Skin of body (tissue), 2 donors: ENCODE data around the gene PDZK1IP1. TPM values are rescaled to one million over a fixed set of nuclear protein-coding genes. Genes with fewer than 3 reads are reported as not detected.
"Not testable (repeated sequence)": the region's sequence is repeated elsewhere in the genome, so short reads cannot be mapped to it uniquely, and the experiment has no call there.

Source experiments
- DNase-seq: peaks from one replicate; lab custom pipeline; 2025; lab: John Stamatoyannopoulos, UW
- total RNA-seq: library from RNA; depleted of rRNA; stranded (reverse); fragments of >200 nt; gene quantifications from one replicate; pipeline ENCODE4 v1.2.3, GENCODE V29; 2014

The PDZK1IP1 gene
- total RNA-seq, 1 donor from 2014 or later = 5.2 TPM

DNA sequence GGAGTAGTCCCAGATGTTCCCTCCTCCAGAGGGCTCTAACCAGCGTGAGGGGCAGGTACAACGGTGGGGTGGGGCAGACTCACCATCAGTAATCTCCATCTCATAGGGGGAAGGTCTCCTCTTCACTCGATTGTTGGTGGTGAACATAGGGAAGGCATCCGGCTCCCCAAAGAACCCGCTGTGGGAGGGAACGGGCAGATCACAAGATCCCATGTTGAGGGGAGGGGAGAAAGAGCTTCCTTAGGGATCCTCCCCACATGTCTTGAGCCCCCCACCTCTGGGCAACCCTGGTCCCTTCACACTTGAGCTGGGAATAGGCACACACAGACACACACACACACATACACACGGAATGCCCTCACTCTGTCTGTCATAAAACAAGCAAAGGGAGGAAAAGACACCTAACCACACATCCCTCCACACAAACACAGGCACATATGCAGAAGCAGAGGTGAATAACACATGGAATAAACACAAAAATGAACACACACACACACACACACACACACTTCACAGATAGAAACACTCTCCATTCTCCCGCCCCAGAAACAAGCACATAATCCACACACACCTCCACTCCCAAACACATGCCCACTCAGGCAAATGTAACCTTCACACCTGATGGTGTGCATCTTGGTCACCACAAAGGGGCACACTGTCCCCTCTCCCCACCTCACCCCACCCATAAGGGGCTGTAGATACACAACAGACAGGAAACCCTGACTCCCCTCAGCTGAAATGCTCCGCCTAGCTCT, 34.3 kb upstream of the PDZK1IP1 start:
- no peak for DNase-seq

DNA sequence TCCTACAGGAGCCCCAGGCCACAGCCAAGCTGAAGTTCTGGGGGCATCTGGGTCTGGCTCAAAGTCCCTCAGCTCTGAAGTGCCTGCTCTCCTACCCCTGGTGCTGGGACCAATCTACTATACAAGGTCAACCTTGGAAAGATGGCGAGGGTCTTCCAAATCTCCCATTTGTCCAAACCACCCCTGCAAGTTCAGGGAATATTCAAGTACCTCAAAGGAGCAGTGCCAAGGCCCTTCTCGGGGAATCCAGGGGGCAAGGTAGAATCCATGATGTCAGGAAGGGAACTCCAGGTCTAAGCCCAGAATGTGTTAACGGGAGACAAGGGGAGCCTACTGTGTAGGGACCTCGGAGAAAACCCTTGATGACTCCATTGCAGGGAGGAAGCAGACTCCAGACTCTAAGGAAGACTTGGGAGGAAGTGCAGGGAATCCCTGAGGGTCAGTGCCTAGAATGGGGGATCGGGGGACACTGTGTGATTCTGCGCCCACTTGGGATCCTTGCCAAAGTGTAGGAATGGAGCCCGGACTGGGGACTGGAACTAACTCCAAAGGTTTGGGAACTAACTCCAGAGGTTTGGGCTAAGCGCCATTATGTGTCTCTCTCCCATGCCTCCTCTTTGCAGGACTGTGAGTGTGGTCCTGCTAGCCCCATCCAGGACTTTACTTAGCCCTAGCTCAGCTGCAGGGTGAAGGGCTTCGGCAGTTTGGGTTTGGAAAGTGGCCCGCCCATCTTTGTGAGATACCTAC, 33.5 kb upstream of the PDZK1IP1 start:
- DNase-seq = no peak

DNA sequence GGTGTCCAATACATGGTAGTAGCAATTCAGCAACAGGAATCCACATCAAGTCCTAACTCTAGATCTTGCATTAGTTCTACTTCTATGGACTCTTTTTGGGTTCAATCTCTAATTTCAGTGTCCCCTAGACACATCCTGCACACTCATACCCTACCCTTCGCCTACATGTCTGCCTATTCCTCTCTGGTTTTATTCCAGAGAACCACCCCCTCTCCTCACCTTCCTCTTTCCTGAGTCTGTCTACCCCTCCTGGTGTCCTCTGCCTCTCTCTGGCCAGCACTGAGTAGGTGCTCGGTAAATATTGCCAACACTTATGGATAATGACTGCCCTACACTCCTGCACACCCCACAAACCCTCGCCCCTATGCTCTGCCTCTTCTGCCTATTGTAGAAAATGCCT, 32.6 kb upstream of the PDZK1IP1 start:
- DNase-seq = no peak

DNA sequence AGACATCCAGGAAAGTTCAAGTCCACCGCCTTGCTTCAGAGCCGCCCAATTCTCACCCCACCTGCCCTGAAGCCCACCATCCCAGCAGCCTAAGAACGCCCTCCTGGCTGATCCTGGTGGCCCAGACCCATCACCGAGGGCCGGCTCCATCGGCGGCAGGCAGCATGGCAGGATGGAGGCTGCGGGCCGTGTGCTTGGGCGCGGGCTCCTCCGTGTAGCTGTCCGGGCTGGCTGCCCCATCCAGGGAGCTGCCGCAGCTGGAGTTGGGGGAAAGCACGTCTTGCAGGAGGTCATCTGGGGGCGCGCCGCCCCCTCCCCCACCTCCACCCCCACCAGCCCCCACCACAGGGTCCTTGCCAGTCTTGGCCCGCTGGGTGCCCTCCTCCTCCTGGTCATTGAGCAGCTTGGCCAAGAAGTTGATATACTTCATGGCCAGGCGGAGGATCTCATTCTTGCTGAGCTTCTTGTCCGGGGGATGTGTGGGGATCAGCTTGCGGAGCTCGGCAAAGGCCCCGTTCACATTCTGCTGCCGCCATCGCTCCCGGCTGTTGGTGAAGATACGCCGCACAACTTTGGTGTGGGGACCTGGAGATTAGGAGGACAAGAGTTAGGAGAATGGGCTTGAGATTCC, 29.9 kb upstream of the PDZK1IP1 start:
- DNase-seq = no peak

DNA sequence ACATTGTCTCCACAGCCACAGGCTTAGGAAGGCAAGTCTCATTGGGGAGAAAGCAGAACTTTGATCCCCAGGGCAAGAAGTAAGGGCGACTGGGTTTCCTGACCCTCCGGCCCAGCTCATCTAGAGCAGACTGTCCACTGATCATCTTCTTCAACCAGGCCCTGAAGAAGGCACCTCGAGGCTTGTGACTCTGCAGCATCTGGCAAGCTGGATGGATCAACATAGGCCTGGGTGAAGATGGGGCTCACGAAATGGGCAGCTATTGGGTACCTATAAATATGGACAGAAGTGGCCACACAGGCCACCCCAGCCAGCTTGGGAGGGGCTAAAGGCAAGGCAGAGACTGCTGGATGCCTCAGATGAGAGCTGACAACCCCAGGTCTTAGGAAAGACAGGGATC, 29.2 kb upstream of the PDZK1IP1 start:
- no peak for DNase-seq

DNA sequence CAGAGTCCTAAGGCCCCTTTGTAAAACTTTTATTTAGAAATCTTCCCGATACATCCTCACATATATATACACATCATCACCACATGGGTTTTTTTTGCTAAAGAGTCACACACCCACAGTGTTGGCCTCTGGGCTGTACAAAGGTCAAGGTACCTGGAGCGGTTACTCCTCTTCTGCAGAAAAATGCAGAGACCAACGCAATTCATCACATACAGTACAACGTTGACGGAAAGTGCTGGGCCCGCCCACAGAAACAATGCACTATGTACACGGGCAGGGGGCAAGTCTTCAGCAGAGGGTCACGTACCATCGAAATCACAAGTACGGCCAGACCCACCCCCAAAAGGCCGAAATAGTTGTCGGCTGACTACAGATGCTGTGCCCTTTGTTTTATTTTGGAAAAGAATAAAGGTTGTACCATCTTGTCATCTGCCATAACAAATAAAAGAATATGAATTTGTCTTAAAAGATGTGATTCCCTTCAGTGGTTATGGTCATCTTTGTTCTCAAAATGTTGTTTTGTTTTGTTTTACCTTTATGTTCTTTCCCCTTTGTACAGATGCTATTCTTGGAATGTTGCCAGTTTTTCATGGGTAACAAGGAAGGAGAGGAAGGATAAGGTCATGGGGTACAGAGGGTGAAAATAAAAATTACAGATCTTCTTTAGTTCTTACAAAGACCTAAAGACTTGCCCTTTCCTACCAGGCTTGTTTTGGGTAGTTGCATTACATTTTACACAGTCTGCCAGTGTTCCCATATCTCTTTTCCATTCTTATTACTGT, 26.6 kb upstream of the PDZK1IP1 start:
- no peak for DNase-seq

DNA sequence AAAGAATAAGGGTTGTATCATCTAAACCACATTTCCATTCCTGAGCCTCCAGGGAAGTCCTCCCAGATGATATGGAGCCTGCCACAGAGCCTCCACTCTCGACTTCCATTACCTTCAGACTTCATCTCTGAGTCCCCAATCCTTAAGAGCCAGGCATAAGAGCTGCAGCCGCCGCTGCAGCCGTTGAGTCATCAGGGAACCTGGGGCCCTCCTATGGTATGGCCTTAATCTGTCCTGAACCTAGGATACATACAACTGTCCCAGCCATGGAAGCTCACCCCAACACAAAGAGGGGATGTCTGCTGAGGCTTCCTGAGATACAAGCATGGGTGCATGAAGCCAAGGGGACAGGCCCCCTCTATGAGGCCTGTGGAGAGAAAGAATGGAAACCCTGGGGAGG, 25.9 kb upstream of the PDZK1IP1 start:
- DNase-seq = no peak

DNA sequence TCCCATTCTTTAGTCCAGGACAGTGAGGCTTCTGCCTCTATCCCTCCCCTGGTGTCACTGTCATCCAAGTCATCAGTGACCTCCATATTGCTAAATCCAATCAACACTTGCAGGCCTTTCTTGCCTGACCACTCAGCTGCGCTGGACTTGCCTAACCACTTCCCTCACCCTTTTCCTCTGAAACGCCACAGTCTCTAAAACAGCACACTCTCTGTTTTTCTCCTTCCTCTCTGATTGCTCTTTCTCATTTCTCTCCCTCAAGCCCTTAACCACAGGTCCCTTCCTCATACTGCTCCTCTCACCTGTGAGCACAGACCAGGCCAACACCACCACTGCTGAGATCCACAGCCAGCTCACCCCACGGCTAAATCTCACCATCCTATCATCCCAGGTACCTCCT, 24.7 kb upstream of the PDZK1IP1 start:
- no peak for DNase-seq

DNA sequence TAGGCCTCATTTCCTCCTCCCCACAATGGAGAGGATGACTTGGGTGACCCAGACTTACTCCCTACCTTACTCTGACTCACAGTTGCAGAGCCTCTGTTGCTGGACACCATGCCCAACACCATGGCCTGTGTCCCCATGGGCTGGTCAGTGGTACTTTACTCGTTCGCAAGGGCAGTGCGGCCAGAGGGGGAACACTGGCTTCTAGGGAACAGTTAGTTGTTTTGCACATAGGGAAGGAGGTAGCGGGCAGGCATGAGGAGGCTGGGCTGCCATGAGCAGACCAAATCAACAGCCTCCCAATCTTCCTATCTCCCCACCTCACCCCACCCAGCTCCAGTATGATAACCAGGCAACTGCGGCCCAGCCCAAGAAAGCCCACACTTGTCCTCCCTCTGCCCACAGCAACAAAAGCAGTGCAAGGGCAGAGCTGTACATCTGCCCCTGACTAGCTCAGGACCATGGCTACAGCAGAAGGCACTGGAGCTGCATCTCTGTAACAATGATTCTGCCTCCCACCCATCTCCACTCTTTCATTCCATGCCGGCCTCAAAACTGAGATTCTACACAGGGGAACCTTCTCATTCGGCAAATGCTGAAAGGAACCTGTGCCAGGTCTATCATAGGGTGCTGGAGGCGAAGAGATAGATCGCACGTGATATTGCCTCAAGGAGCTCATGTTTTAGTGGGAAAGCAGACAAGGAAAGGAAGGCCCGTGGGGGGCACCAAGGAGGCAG, 23.6 kb upstream of the PDZK1IP1 start:
- DNase-seq = no peak

DNA sequence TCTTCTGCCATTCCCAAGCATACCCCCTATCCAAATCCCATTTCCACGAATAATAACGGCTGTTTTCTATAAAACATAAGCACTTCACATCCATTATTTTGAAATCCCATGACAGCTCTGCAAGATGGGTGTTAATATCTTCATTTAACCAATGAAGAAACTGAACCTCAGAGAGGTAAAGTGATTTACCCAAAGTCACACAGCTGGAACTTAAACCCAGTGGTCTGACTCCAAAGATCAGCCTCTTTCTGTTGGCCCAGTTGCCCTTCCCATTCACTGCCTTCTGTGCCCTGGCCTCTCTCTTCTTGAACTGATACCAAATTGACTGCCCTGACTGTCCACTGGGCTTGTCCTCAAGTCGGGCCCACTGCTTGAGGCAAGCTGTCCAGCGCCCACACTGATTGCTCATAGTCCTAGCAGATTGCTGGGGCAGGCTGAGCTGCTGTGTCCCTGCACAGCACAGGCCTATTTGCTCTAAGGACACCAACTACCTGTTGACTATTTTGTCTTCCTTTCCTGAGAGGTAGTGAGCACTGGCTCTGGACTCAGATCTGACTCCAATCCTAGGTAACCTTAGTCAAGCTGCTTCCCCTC, 22.9 kb upstream of the PDZK1IP1 start:
- DNase-seq = no peak

DNA sequence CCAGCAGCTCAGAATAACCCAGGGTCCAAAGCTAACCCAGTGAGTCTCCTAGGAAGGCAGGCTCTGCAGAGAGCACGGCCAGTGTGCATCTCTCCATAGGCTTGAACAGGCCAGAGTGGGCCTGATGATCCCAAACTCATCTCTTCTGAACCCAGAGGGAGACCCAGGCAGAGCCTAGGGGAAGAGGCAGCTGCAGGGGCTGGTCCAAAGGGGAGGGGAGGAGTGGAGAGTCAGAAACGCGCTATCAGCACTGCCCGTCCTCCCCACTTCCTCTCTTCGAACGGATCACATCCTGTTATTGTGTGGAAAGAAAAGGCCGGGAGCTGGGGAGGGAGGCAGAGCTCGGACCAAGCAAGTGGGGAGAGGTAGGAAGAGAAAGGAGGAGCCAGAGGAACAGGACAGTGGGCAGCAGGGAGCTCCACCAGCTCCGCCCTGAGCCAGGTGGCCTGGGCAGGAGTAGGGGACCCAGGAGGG, 22.0 kb upstream of the PDZK1IP1 start:
- DNase-seq = no peak

DNA sequence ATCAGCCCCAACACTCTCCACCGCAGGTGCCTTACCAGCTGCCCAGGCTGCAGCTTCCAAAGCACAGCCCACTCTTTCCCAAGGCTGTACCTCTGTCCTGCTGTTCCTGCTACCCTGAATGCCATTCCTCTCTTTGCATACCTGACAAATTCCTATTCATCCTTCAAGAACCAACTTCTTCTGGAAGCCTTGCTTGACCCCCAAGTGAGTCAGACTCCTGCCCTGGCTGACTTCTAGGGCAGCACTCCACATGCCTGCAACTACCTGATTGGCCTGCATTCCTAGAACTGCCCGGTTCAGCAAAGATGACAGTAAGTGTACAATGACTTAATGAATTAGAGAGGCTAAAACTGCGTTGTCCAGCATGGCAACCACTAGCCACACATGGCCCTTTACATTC, 20.8 kb upstream of the PDZK1IP1 start:
- no peak for DNase-seq

DNA sequence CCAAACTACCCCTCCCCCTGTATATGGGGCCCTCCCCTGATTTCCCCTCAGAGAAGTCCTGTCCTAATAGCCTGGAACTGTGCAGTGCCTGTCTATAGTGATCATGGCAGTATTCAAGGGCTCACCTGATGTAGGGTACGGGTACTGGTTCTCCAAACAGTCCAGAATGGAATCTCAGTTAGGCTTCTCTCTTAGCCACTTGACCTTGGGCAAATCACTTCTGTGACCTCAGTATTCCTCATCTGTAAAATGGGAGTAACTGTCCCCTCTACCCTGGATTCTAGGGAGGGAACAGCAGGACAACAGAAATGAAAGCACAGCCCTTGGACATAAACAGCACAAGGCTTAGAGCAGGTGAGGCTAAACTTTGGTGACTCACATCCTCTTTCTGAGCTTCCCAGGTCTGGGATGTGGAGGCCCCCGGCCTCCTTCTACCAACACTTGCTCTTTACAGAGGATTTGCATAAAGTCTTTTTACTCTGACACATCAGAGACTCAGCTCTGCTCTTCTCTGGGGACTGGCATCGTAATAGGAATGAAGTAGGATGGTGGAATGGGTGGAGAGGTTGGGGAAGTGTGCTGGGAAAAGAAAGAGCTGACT, 20.0 kb upstream of the PDZK1IP1 start:
- no peak for DNase-seq

DNA sequence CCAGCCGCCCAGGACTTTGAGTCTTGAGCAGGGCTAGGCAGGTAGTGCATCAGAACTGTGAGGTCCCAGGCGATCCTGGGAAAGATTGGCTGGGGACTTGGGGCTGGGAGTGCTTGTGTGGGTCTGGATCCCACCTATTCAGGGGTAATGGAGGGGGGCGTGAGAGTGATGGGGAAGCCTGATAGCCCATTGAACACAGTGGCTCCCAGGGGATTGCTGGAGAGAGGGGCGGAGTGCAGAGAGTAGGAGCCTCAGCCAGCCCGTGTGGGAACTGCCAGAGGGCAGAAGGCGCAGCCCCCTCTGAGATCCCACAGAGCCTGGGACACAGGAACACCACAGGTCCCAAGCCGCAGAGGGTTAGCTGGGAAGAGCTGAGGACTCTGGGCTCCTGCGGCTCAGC, 19.3 kb upstream of the PDZK1IP1 start:
- DNase-seq = no peak

DNA sequence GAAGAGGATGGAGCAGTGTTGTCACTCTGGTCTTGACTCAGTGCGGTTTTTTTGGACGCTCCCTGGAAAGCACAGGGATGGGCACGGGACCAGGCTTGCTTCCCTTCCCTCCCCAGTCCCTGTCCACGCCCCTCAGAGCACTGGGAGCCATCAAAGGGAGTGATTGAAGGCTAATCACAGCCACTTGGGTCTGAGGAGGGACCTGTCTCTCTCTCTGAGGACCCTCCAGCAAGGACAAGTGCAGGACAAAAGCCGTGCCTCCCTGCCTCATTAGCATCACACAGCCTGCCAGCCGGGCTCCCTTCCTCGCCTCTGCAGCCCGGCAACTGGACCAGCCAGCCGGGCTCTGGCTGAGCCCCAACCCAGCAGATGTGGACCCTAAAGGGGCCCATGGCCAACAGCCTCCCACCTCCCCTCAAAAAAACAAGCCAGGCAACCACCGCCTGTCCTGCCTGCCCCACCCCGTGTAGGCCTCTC, 18.6 kb upstream of the PDZK1IP1 start:
- no peak for DNase-seq

DNA sequence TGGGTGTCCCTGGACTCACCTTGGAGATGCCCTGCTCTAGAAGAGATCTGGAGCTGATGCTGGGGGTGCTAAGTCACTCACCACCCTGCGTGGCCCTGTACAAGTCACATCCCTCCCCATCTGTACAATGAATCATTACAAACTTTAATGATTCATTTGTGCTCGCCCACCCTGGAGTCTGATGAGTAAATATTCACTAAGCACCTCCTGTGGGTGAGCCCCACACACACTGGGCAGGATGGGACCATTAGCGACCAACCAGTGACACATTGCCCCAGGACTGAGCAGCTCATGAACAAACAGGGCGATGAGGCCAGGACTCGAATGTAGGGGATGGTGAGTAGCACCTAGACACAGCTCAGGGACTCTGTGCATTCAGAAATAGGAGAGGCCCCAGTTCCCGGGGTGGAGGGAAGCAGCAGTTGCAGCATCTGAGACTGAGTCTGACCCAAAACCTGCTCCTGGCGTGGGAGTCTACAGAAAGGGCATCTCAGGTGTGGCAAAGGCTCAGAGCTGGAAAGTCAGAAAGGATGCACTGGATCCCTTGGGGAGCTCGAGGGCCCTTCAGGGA, 18.1 kb upstream of the PDZK1IP1 start:
- no peak for DNase-seq

DNA sequence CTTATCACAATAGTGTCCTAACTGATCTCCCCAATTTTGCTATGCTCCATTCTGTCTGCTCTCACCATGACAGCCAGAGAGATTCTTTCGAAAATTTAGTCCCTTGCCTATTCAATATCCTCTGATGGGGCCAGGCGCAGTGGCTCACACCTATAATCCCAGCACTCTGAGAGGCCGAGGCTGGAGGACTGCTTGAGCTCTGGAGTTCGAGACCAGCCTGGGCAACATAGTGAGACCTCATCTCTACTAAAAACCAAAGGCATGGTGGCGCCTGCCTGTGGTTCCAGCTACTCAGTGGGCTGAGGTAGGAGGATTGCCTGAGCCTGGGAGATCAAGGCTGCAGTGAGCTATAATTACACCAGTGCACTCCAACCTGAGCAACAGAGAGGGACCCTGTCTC, 16.1 kb upstream of the PDZK1IP1 start:
- DNase-seq = no peak

DNA sequence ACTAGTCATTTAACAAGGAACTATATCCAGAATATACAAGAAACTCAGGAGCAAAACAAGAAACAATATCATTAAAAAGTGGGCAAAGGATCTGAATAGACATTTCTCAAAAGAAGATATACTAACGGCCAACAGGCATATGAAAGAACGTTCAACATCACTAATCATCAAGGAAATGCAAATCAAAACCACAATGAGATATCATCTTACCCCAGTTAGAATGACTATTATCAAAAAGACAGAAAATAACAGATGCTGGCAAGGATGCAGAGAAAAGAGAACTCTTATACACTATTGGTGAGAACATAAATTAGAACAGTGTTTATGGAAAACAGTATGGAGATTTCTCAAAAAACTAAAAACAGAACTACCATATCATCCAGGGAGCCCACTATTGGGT, 13.7 kb upstream of the PDZK1IP1 start:
- not testable (repeated sequence) for DNase-seq

DNA sequence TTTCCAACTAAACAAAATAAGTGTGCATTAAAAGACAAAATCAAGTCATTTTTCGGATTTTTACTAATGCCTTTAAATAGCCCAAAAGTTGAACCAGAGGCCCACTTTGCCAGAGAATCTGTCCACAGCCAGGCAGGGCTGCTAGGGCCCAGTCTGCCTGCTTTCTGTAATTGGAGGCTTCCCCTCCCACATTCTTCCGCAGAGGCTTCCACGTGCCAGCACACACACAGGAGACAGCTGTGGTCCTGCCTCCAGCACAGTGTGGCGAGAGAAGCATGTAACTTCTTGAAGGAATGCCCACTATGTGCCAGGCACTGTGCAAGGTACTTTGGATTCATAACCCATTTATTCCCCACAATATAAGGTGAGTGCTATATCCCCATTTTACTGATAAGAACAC, 11.3 kb upstream of the PDZK1IP1 start:
- no peak for DNase-seq

DNA sequence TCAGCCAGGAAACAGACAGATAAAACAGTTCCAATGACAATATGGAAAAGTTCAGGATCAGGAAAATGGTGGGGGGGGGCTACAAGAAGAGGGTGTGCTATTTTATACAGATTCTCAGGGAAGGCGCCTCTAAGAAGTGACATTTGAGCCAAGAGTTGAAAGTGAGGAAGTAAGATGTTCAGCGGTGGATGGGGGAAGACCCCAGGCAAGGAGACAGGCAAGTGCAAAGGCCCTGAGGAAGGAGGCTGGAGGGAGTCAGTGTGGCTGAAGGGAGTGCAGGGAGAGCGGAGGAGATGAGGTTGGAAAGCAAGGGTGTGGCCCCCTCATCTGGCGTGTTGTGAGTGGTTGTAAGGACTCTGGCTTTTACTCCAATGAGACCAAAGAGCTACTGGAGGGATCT, 8.4 kb upstream of the PDZK1IP1 start:
- no peak for DNase-seq
